Calu3 (cell line): ENCODE results near the gene CNTN1. TPM values are rescaled to one million over a fixed set of nuclear protein-coding genes. Genes with fewer than 3 reads are reported as not detected.

ENCODE experiments used
- BruUV-seq: library from RNA; stranded (reverse); fragments of 400-500 nt; replicated peaks from 2 replicates; lab custom pipeline; 2021; lab: Mats Ljungman, UMichigan
- CTCF ChIA-PET: fragments of 300-600 bp; sonication (Branson Sonifier 250); formaldehyde crosslinking; loops from one replicate; lab custom pipeline; 2022; ENCODE audit warnings: antibody characterized with exemption; lab: Charles Lee
- DNase-seq: peaks from one replicate; pipeline ENCODE4 v3.0.0; 2022
- H3K27ac Mint-ChIP-seq: one replicate; pipeline ENCODE4 v1.8.0; 2022; ENCODE audit warnings: mixed read lengths; ENCODE audit not compliant: unreplicated experiment
- H3K27me3 Mint-ChIP-seq: one replicate; pipeline ENCODE4 v1.8.0; 2022; ENCODE audit warnings: mixed read lengths; ENCODE audit not compliant: unreplicated experiment
- H3K36me3 Mint-ChIP-seq: one replicate; pipeline ENCODE4 v1.8.0; 2022; ENCODE audit warnings: mild to moderate bottlenecking, moderate library complexity, mixed read lengths; ENCODE audit not compliant: insufficient read depth, unreplicated experiment
- H3K4me1 Mint-ChIP-seq: one replicate; pipeline ENCODE4 v1.8.0; 2022; ENCODE audit warnings: mild to moderate bottlenecking, low read depth, mixed read lengths; ENCODE audit not compliant: unreplicated experiment
- H3K4me3 Mint-ChIP-seq: one replicate; pipeline ENCODE4 v1.8.0; 2022; ENCODE audit warnings: mild to moderate bottlenecking, low read depth, moderate library complexity, mixed read lengths; ENCODE audit not compliant: unreplicated experiment
- H3K9me3 Mint-ChIP-seq: one replicate; pipeline ENCODE4 v1.8.0; 2022; ENCODE audit warnings: low read depth, mixed read lengths; ENCODE audit not compliant: unreplicated experiment
- CTCF ChIP-seq: fragments of 200-600 bp; IDR thresholded peaks from one replicate; pipeline ENCODE4 v1.8.0; 2022; ENCODE audit warnings: antibody characterized with exemption; ENCODE audit not compliant: unreplicated experiment
- intact Hi-C: fragments of 100-400 bp; cut with micrococcal nuclease; formaldehyde crosslinking; loops from one replicate; pipeline ENCODE4 v1.10.0; 2022; ENCODE audit not compliant: unreplicated experiment
- total RNA-seq: library from RNA; stranded (reverse); gene quantifications from 2 replicates; pipeline ENCODE4 v1.2.3, GENCODE V29; 2022

CNTN1 gene
- total RNA-seq, 1 experiment from 2014 or later, result not detected

GRCh38 chr12:41011939-41012338 is 319.7 kb downstream of the CNTN1 start:
- no peak for TF ChIP-seq CTCF
- no peak overlapping the region for H3K4me3 Mint-ChIP-seq
- no peaks in the 10 kb centered on the region for H3K36me3 Mint-ChIP-seq
- no TSS peak for BruUV-seq
- no peaks in the 10 kb centered on the region for H3K27me3 Mint-ChIP-seq
- CTCF ChIA-PET, result no interaction called here
- H3K27ac Mint-ChIP-seq, result no peak overlapping the region
- H3K4me1 Mint-ChIP-seq, result no peaks in the 10 kb centered on the region
- peaks cover 11% of the 10 kb centered on the region for H3K9me3 Mint-ChIP-seq
- DNase-seq, result no peak
- intact Hi-C loops, result no loop called here

- BruUV-seq, result no TSS peak
- CTCF ChIA-PET, result no interaction called here
- H3K9me3 Mint-ChIP-seq, result peaks cover 7% of the 10 kb centered on the region
- H3K27ac Mint-ChIP-seq, result no peak overlapping the region
- H3K4me3 Mint-ChIP-seq, result no peak overlapping the region
- intact Hi-C loops, result no loop called here
- DNase-seq, result no peak
- no peaks in the 10 kb centered on the region for H3K4me1 Mint-ChIP-seq
- no peaks in the 10 kb centered on the region for H3K36me3 Mint-ChIP-seq
- TF ChIP-seq CTCF, result no peak
- no peaks in the 10 kb centered on the region for H3K27me3 Mint-ChIP-seq
Observed at GRCh38 chr12:41013881-41014642, 321.8 kb downstream of the CNTN1 start.

GRCh38 chr12:41014643-41015020 is 322.4 kb downstream of the CNTN1 start:
- intact Hi-C loops, result no loop called here
- Mint-ChIP-seq H3K27ac (no peak overlapping the region), H3K9me3 (peaks cover 7% of the 10 kb centered on the region), H3K4me3 (no peak overlapping the region), H3K27me3 (no peaks in the 10 kb centered on the region), H3K4me1 (no peaks in the 10 kb centered on the region), H3K36me3 (no peaks in the 10 kb centered on the region)
- TF ChIP-seq CTCF, result no peak
- DNase-seq, result no peak
- no TSS peak for BruUV-seq
- CTCF ChIA-PET, result no interaction called here

GRCh38 chr12:41018010-41018409 is 325.8 kb downstream of the CNTN1 start:
- no peaks in the 10 kb centered on the region for H3K4me1 Mint-ChIP-seq
- no peak overlapping the region for H3K4me3 Mint-ChIP-seq
- no peaks in the 10 kb centered on the region for H3K9me3 Mint-ChIP-seq
- no peak for DNase-seq
- CTCF ChIA-PET, result interaction anchor here (0.6 kb wide), 1 partner anchor 19 kb away, joined by 3 read pairs; no protein-coding TSS in a partner anchor
- no TSS peak for BruUV-seq
- H3K27ac Mint-ChIP-seq, result no peak overlapping the region
- no peaks in the 10 kb centered on the region for H3K36me3 Mint-ChIP-seq
- TF ChIP-seq CTCF, result no peak
- no peaks in the 10 kb centered on the region for H3K27me3 Mint-ChIP-seq
- intact Hi-C loops, result no loop called here
